HepG2 (cell line): Measurements from ENCODE around the gene TC2N.

Source experiments
- CTCF ChIP-seq: sonication (generic); formaldehyde crosslinking; IDR thresholded peaks from 2 replicates; pipeline ENCODE4 v1.5.0; 2020; ENCODE audit warnings: mild to moderate bottlenecking, missing genetic modification reagents, moderate library complexity
- GABPA ChIP-seq, 2 experiments: IDR thresholded peaks; 2 replicates each; pipeline ENCODE4 v1.6.1; 2011 to 2016; ENCODE audit warnings: low read depth in 2 of 2, low read length in 1 of 2, missing biosample characterization in 1 of 2, missing genetic modification characterization in 1 of 2
- IKZF1 ChIP-seq: fragments of 450-650 bp; IDR thresholded peaks from 2 replicates; pipeline ENCODE4 v1.7.1; 2016
- JARID2 ChIP-seq: sonication (generic); formaldehyde crosslinking; IDR thresholded peaks from 2 replicates; pipeline ENCODE4 v1.8.1; 2023; ENCODE audit warnings: missing genetic modification reagents, inconsistent platforms; ENCODE audit not compliant: insufficient replicate concordance
- MAFK ChIP-seq, 2 experiments: IDR thresholded peaks in 1 of 2; conservative IDR thresholded peaks in 1 of 2; 2 replicates each; pipeline ENCODE4 v1.6.1; 2011; ENCODE audit warnings: improper control_type of control experiment in 2 of 2, low read length in 2 of 2
- NKX3-1 ChIP-seq: sonication (generic); formaldehyde crosslinking; IDR thresholded peaks from 2 replicates; pipeline ENCODE4 v1.5.0; 2020; ENCODE audit warnings: missing genetic modification reagents
- TGIF2 ChIP-seq: IDR thresholded peaks from 2 replicates; pipeline ENCODE4 v1.6.1; 2016; ENCODE audit warnings: control low read depth, missing compliant biosample characterization
- ZFP36 ChIP-seq: fragments of 150-350 bp; IDR thresholded peaks from 2 replicates; pipeline ENCODE4 v1.6.1; 2018; ENCODE audit warnings: borderline replicate concordance, low read length, low read depth; ENCODE audit not compliant: partially characterized antibody
- ZNF138 ChIP-seq: sonication (generic); formaldehyde crosslinking; IDR thresholded peaks from 2 replicates; pipeline ENCODE4 v1.5.0; 2020; ENCODE audit warnings: mild to moderate bottlenecking, low read depth, missing genetic modification reagents
- ZNF282 ChIP-seq: fragments of 450-650 bp; IDR thresholded peaks from 2 replicates; pipeline ENCODE4 v1.6.1; 2018; ENCODE audit not compliant: partially characterized antibody
- ZNF558 ChIP-seq: sonication (generic); formaldehyde crosslinking; IDR thresholded peaks from 2 replicates; pipeline ENCODE4 v1.9.0; 2022; ENCODE audit warnings: mild to moderate bottlenecking, missing genetic modification reagents, borderline replicate concordance
- ZNF883 ChIP-seq: sonication (generic); formaldehyde crosslinking; IDR thresholded peaks from 2 replicates; pipeline ENCODE4 v1.5.1; 2020; ENCODE audit warnings: mild to moderate bottlenecking, missing genetic modification reagents; ENCODE audit errors: not compliant biosample characterization
- TF ChIP-seq, protein P1 (sequence below): sonication (generic); formaldehyde crosslinking; IDR thresholded peaks from 2 replicates; pipeline ENCODE4 v1.4.0; 2020; ENCODE audit warnings: missing genetic modification reagents, borderline replicate concordance

DNA sequence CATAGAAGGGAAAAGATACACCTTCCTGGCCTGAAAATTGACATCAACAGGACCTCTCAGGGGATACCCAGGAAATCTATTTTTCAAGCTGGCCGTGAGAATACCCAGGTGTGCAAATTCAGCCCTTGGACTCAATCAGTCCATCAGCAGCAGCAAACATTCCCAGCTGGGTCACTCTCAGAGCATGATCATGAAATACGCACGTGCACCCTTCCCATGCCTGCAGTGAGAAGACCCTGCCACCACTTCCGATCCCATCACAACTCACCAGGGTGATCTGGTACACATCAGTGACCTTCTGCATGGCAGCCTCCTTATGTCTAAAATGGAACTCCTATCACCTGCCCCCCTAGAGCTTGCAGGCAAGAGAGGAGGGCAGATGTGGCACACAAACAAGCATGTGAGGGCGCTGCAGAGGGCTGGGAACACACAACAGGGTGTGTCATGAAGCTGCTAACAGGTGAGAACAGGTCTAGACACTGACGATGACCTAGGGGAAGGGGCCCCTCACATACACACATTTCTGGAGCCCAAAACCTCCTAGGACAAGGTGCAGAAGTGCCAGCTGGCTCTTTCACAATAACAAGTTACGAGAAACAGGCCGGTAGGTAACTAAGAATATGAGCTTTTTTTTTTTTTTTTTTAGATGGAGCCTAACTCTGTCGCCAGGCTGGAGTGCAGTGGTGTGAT, 37.8 kb upstream of the TC2N start:
- TF ChIP-seq ZNF558 (CRISPR knock-in tag) (no peak), CTCF (CRISPR knock-in tag) (no peak), NKX3-1 (CRISPR knock-in tag) (no peak), TGIF2 (CRISPR knock-in tag) (no peak), GABPA (IDR thresholded peaks at IDR 0.05; ENCODE audit: low read depth, low read length) (no peak), GABPA (CRISPR knock-in tag; IDR thresholded peaks at IDR 0.05; ENCODE audit: low read depth) (no peak), ZNF282 (no peak), ZFP36 (no peak), JARID2 (CRISPR knock-in tag) (no peak), ZNF138 (CRISPR knock-in tag) (no peak), IKZF1 (no peak), MAFK (conservative IDR thresholded peaks at IDR 0.05 in 1 of 2, IDR thresholded peaks at IDR 0.05 in 1 of 2; ENCODE audit: low read length in 2 of 2) (no peak), ZNF883 (CRISPR knock-in tag) (no peak)
- TF ChIP-seq, protein P1, sequence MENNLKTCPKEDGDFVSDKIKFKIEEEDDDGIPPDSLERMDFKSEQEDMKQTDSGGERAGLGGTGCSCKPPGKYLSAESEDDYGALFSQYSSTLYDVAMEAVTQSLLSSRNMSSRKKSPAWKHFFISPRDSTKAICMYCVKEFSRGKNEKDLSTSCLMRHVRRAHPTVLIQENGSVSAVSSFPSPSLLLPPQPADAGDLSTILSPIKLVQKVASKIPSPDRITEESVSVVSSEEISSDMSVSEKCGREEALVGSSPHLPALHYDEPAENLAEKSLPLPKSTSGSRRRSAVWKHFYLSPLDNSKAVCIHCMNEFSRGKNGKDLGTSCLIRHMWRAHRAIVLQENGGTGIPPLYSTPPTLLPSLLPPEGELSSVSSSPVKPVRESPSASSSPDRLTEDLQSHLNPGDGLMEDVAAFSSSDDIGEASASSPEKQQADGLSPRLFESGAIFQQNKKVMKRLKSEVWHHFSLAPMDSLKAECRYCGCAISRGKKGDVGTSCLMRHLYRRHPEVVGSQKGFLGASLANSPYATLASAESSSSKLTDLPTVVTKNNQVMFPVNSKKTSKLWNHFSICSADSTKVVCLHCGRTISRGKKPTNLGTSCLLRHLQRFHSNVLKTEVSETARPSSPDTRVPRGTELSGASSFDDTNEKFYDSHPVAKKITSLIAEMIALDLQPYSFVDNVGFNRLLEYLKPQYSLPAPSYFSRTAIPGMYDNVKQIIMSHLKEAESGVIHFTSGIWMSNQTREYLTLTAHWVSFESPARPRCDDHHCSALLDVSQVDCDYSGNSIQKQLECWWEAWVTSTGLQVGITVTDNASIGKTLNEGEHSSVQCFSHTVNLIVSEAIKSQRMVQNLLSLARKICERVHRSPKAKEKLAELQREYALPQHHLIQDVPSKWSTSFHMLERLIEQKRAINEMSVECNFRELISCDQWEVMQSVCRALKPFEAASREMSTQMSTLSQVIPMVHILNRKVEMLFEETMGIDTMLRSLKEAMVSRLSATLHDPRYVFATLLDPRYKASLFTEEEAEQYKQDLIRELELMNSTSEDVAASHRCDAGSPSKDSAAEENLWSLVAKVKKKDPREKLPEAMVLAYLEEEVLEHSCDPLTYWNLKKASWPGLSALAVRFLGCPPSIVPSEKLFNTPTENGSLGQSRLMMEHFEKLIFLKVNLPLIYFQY (CRISPR knock-in tag): no peak
